WTC11 (cell line): ENCODE data around the gene PHKA2. TPM values are rescaled to one million over a fixed set of nuclear protein-coding genes. Genes with fewer than 3 reads are reported as not detected.

Source experiments
- ATAC-seq: fragments of 200-7000 bp; cut with Tn5 transposase; 2 replicates; pipeline ENCODE4 v1.10.0; 2021; ENCODE audit warnings: mild to moderate bottlenecking, moderate library complexity
- CTCF ChIA-PET: fragments of 300-600 bp; sonication (Branson Sonifier 250); formaldehyde crosslinking; loops from one replicate; lab custom pipeline; 2021; ENCODE audit warnings: antibody characterized with exemption; lab: Charles Lee
- POLR2A ChIA-PET: fragments of 350-600 bp; sonication (Branson Sonifier 250); formaldehyde crosslinking; loops from one replicate; lab custom pipeline; 2021; ENCODE audit warnings: antibody characterized with exemption; lab: Charles Lee
- DNase-seq: peaks from one replicate; pipeline ENCODE4 v3.0.0; 2021; ENCODE audit warnings: low spot score
- H3K27ac Mint-ChIP-seq: 2 replicates; pipeline ENCODE4 v1.8.0; 2021; ENCODE audit warnings: mixed read lengths
- H3K27me3 Mint-ChIP-seq: 2 replicates; pipeline ENCODE4 v1.8.0; 2021; ENCODE audit warnings: low read depth, mild to moderate bottlenecking, moderate library complexity, mixed read lengths
- H3K36me3 Mint-ChIP-seq: 2 replicates; pipeline ENCODE4 v1.8.0; 2021; ENCODE audit warnings: mixed read lengths
- H3K4me1 Mint-ChIP-seq: 2 replicates; pipeline ENCODE4 v1.8.0; 2022; ENCODE audit warnings: mixed read lengths
- H3K4me3 Mint-ChIP-seq: 2 replicates; pipeline ENCODE4 v1.8.0; 2021; ENCODE audit warnings: mild to moderate bottlenecking, moderate library complexity, mixed read lengths
- H3K9me3 Mint-ChIP-seq: 2 replicates; pipeline ENCODE4 v1.8.0; 2021; ENCODE audit warnings: mixed read lengths
- CBFB ChIP-seq: sonication (generic); formaldehyde crosslinking; IDR thresholded peaks from 2 replicates; pipeline ENCODE4 v1.8.1; 2022; ENCODE audit warnings: mild to moderate bottlenecking, low read depth, missing genetic modification reagents
- CREB1 ChIP-seq: sonication (generic); formaldehyde crosslinking; IDR thresholded peaks from 2 replicates; pipeline ENCODE4 v1.8.0; 2023; ENCODE audit warnings: mild to moderate bottlenecking, missing genetic modification reagents
- CTCF ChIP-seq: fragments of 200-600 bp; IDR thresholded peaks from 2 replicates; pipeline ENCODE4 v1.8.0; 2022; ENCODE audit warnings: antibody characterized with exemption
- EMX1 ChIP-seq: fragments of 250-450 bp; sonication (Bioruptor Pico); IDR thresholded peaks from 2 replicates; pipeline ENCODE4 v1.8.0; 2021; ENCODE audit warnings: mild to moderate bottlenecking
- ETV6 ChIP-seq: sonication (generic); formaldehyde crosslinking; IDR thresholded peaks from 2 replicates; pipeline ENCODE4 v1.8.1; 2022; ENCODE audit warnings: mild to moderate bottlenecking, missing genetic modification reagents
- FOXP1 ChIP-seq: sonication (generic); formaldehyde crosslinking; IDR thresholded peaks from 2 replicates; pipeline ENCODE4 v1.8.0; 2022; ENCODE audit warnings: missing genetic modification reagents, mild to moderate bottlenecking, moderate library complexity, borderline replicate concordance
- GABPB1 ChIP-seq: sonication (generic); formaldehyde crosslinking; IDR thresholded peaks from 2 replicates; pipeline ENCODE4 v1.8.1; 2023; ENCODE audit warnings: mild to moderate bottlenecking, missing genetic modification reagents
- GTF2I ChIP-seq: fragments of 250-450 bp; sonication (Bioruptor Pico); conservative IDR thresholded peaks from 2 replicates; pipeline ENCODE4 v1.4.0; 2021; ENCODE audit warnings: mild to moderate bottlenecking
- HMGXB4 ChIP-seq: sonication (generic); formaldehyde crosslinking; IDR thresholded peaks from 2 replicates; pipeline ENCODE4 v1.8.1; 2023; ENCODE audit warnings: mild to moderate bottlenecking, moderate library complexity, missing genetic modification reagents
- MLX ChIP-seq: sonication (generic); formaldehyde crosslinking; IDR thresholded peaks from 2 replicates; pipeline ENCODE4 v1.8.1; 2023; ENCODE audit warnings: mild to moderate bottlenecking, missing genetic modification reagents, moderate library complexity
- SMAD3 ChIP-seq: sonication (generic); formaldehyde crosslinking; IDR thresholded peaks from 2 replicates; pipeline ENCODE4 v1.8.0; 2022; ENCODE audit warnings: missing genetic modification reagents, mild to moderate bottlenecking, borderline replicate concordance
- SMAD4 ChIP-seq: sonication (generic); formaldehyde crosslinking; IDR thresholded peaks from 2 replicates; pipeline ENCODE4 v1.8.0; 2022; ENCODE audit warnings: mild to moderate bottlenecking, missing genetic modification reagents
- TEAD1 ChIP-seq: sonication (generic); formaldehyde crosslinking; IDR thresholded peaks from 2 replicates; pipeline ENCODE4 v1.8.0; 2022; ENCODE audit warnings: mild to moderate bottlenecking, missing genetic modification reagents
- USF2 ChIP-seq: sonication (generic); formaldehyde crosslinking; IDR thresholded peaks from 2 replicates; pipeline ENCODE4 v1.8.1; 2023; ENCODE audit warnings: mild to moderate bottlenecking, missing genetic modification reagents, moderate library complexity
- ZBTB21 ChIP-seq: sonication (generic); formaldehyde crosslinking; IDR thresholded peaks from 2 replicates; pipeline ENCODE4 v1.8.1; 2023; ENCODE audit warnings: mild to moderate bottlenecking, missing genetic modification reagents, borderline replicate concordance
- ZMAT4 ChIP-seq: fragments of 250-450 bp; sonication (Bioruptor Pico); IDR thresholded peaks from 2 replicates; pipeline ENCODE4 v1.9.0; 2021; ENCODE audit warnings: mild to moderate bottlenecking
- ZNF416 ChIP-seq: fragments of 250-450 bp; sonication (Bioruptor Pico); IDR thresholded peaks from 2 replicates; pipeline ENCODE4 v1.9.0; 2021; ENCODE audit warnings: mild to moderate bottlenecking, inconsistent platforms
- ZNF423 ChIP-seq: fragments of 250-450 bp; sonication (Bioruptor Pico); IDR thresholded peaks from 2 replicates; pipeline ENCODE4 v2.1.2; 2022; ENCODE audit warnings: mild to moderate bottlenecking, moderate library complexity
- ZNF425 ChIP-seq: fragments of 250-450 bp; sonication (Bioruptor Pico); conservative IDR thresholded peaks from 2 replicates; pipeline ENCODE4 v1.9.0; 2021; ENCODE audit warnings: mild to moderate bottlenecking
- total RNA-seq: library from RNA; stranded (reverse); gene quantifications from 3 replicates; pipeline ENCODE4 v1.2.3, GENCODE V29; 2021

PHKA2 gene
- total RNA-seq, 1 experiment from 2014 or later = 23.8 TPM

- TF ChIP-seq HMGXB4 (no peak), GABPB1 (no peak), EMX1 (CRISPR knock-in tag) (no peak), SMAD4 (CRISPR knock-in tag) (no peak), CBFB (no peak)
Observed at GRCh38 chrX:18937173-18937572, 46.7 kb downstream of the PHKA2 start (continued).

- peaks cover 7% of the 10 kb centered on the region for H3K36me3 Mint-ChIP-seq
- TF ChIP-seq ZNF423 (CRISPR knock-in tag) (no peak), ETV6 (no peak), MLX (CRISPR knock-in tag) (no peak), ZBTB21 (no peak), FOXP1 (CRISPR knock-in tag) (no peak), ZMAT4 (no peak), CBFB (no peak), GABPB1 (no peak), GTF2I (CRISPR knock-in tag) (no peak)
- TF ChIP-seq, all 79 proteins: peak for 0
- H3K27ac Mint-ChIP-seq = no peak overlapping the region
- no peak overlapping the region for H3K4me3 Mint-ChIP-seq
- DNase-seq (no peak), ATAC-seq (no peak)
- no peaks in the 10 kb centered on the region for H3K9me3 Mint-ChIP-seq
- peaks cover 11% of the 10 kb centered on the region for H3K4me1 Mint-ChIP-seq
- H3K27me3 Mint-ChIP-seq = no peaks in the 10 kb centered on the region
- ChIA-PET POLR2A (no interaction called here), CTCF (interaction anchor here (0.6 kb wide), 1 partner anchor 103 kb away, joined by 3 read pairs; no protein-coding TSS in a partner anchor)
Observed at GRCh38 chrX:18935893-18936292, 48.0 kb downstream of the PHKA2 start.

- TF ChIP-seq ZMAT4 (no peak), CTCF (no peak), SMAD3 (CRISPR knock-in tag) (no peak), ZNF416 (CRISPR knock-in tag) (no peak), USF2 (no peak), ZNF423 (CRISPR knock-in tag) (no peak), TEAD1 (CRISPR knock-in tag) (no peak), ZNF425 (no peak), CREB1 (CRISPR knock-in tag) (no peak)
- CTCF ChIA-PET = no interaction called here
- H3K27ac Mint-ChIP-seq = no peak overlapping the region
- DNase-seq (no peak), ATAC-seq (no peak)
- H3K4me1 Mint-ChIP-seq = peaks cover 11% of the 10 kb centered on the region
- no peak overlapping the region for H3K4me3 Mint-ChIP-seq
- POLR2A ChIA-PET = no interaction called here
- H3K9me3 Mint-ChIP-seq = no peaks in the 10 kb centered on the region
- no peaks in the 10 kb centered on the region for H3K27me3 Mint-ChIP-seq
- H3K36me3 Mint-ChIP-seq = peaks cover 7% of the 10 kb centered on the region
Observed at GRCh38 chrX:18934708-18935107, 49.2 kb downstream of the PHKA2 start.
